HG03159 (cell line): ENCODE results near the gene DUSP1.
"Not testable (repeated sequence)": the region's sequence is repeated elsewhere in the genome, so short reads cannot be mapped to it uniquely, and the experiment has no call there.

ENCODE experiments used
- ATAC-seq: cut with Tn5 transposase; IDR thresholded peaks from one replicate; pipeline ENCODE4 v1.9.1; 2021; ENCODE audit warnings: mild to moderate bottlenecking, moderate library complexity; ENCODE audit not compliant: unreplicated experiment

DUSP1 gene

DNA sequence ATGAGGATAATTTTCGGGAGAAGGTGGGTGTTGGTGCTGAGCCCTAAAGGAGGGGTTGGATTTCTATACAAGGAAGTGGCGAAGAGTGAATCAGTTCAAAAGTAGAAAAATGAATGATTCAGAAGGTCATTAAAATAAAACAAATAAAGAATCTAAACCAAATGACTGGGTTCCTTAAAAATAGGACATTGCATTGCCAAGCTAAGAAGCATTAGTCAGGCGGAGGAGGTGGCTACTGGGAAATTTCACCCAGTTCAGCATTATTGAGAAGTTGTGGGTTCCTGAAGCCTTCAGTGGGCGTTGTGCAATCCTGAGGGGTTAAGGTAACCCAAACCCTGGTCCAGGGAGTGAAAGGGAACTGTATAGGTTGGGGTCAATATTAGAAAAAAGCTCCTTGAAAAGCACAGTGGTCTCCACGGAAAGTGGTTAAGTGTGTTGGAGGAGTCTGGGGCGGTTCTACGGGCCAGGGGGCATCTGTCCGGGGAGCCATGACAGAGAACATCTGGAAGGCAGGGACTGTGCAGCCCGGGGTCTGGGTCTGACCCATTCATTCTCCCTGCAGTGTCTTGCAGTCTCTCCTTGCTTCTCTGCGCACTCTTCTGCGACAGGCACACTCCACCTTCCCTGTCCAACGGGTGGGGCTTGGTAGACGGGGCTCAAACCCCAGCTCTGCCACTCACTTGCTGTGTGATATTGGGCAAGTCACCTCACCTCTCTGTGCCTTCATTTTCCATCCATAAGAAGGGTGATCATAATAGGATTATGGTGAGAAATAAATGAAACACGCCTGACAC, 27.6 kb upstream of the DUSP1 start:
- ATAC-seq = no peak

DNA sequence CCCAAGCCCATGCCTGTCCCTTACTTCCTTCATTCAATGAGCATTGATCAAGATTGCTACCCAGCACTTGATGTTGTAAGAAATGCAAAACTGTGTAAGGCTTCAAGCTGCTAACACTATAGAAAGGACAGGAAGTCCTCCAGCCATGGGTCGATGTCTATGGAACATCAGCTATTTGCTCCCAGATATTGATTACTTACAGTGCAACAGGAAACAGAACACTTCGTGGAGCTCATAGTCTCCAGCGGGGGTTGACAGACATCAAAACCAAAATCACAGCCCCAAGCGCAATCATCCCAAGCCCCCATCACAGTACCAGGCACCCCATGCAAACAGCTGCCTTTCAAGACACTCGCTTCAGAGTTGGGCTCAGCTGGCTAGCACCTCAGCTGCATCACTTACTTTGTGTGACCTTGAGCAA, 26.8 kb upstream of the DUSP1 start:
- no peak for ATAC-seq

DNA sequence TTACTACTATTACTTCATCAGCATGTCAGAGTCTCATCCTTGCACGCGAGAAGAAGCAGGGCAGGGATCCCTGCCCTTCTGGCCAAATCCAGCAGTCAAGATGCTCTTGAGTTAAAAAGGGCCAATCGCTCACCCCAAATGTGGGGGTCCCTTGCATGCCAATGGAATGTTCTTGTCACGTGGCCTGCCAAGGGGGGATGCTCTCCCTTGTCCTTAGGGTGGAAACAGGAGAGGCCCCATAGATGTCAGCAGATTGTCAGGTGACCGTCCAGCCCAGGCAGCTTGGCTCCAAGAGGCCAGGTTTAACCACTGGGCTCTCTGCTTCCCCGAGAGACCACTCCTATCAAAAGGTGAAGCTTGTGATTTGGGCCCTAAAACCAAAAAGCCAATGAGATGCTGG, 25.3 kb upstream of the DUSP1 start:
- ATAC-seq = no peak

DNA sequence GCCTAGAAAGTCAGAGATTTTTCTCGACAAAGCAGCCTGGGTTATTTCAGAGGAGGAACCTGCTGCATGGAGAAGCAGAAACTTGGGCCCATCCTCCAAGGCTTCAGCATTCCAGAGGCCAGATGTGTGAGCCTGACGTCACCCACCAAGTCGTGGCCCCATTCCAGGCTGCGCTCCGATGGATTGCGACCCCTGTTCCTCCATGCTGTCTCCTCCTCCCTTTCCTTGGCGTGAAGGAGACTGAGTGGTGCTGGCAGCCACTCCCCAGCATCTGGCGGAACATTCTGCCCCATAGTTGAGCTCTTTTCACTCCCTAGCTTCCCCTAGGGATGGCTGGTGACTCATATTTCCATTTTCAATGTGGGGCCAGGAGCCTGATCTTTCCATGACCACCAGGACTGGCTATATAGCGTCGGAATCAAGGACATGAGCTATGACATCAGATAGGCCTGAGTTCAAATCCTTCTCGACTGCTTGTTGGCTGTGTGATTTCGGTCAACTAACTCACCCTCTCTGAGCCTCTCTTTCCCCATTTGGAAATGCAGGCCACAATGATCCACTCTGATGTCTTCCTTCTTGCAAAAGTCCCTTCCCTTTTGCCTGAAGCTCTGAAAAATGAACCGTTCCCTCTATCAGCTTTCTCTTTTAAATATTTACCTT, 24.5 kb upstream of the DUSP1 start:
- no peak for ATAC-seq

DNA sequence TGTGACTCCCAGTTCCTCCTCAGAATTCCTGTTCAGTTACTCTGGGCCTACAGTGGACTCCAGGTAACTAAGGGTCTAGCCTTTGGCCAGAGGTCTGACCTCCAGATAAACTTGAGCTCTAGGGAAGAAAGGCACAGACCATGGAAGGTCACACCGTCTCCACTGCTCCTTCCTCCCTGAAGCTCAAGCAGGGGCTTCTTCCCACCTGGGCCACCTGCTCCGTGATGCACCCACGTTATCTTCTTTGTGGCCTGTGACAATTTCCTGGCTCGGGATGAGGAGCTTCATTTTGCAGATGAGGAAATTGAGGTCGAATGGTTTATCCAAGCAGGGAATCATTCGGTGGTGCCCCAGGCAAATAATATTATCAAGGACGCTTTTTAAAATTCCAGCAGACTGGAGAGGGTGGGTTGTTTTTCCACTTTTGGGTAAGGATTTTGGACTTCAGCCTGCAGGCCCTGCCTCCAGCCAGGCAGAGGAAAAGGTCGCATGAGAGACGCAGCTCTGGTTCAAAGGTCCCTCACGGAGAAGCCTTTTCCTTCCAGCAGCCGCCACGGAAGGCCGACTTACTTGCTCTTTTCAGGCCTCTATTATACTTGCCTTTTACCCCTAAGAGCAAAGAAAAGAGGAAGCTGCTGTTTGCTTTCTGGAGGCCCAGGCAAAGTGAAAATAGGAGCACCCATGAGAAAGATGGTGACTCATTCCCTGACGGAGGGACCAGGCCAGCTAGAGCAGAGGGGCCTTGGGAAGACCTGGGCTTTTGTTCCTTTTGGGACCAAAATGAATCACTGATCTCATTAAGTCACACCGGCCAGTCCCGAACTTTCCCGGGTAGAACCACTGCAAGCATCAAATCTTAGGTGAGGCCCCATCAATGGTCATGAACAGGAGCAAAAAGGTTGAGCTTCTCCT, 22.8 kb upstream of the DUSP1 start:
- ATAC-seq = no peak

DNA sequence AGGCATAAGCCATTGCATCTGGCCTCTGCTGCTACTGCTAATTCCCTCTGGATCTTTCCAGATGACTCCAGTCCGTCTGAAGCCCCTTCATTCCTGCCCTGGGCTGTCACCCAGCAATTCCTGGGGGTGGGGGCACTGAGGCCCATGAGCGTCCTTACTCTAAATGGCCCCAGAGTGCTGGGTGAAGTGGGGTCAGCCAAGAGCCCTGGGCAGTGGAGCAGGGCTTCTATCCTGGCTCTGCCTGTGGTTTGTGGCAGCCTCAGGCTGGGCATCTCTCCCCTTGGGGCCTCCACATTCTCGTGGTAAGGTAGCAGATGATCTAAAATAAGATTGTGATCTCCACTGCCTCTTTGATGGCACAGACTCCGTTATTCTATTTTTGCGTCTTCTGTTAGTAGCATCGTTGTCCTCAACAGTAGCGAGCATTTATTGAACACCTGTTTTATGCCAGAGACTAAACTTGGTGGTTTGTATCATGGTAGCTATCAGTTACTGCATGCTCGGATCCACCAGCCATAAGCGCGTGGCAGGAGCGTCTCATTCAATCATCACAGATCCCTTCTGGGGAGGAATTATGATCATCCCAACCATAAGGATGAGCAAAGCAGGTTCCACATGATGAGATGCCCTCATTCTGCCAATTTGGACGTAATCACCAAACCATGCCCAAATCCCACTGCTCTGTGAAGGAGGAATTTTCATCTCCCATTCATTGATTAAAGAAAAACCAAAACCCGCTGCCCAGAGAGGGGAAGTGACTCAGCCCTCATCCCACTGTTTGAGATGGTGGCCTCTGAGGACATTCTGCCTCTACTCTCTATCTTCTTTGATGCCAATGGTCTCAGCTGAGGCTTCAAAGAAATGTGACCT, 21.9 kb upstream of the DUSP1 start:
- ATAC-seq = no peak

DNA sequence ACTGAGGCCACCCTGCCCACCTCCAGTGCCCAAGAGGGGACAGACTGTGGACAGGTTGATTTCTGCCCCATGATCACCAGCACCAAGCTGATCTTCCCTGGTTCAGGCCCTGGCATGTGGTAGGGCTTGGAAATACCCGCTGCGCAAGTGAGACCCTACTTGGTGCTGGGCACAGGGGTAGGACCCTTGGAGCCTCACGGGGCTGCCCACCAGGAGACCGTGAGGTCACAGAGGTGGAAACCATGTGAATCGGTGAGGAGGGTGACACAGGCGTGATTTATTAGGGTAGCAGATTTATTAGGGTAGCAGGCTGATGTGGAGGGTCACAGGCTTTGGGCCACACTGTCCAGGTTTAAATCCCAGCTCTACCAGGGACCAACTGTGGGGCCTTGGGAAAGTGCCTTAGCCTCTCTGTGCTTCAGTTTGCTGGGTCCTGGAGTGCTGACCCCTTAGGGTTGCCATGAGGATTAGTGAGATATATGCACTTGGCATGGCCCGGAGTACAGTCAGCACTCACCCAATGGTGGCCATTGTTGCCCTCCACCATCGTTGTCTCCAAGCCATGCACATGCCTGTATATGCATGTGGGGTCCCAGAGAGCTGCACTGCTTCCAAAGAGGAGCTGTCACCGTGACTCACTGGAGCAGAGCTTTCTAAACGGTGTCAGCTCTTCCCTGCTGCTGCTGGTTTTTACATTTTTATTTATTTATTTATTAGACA, 20.9 kb upstream of the DUSP1 start:
- ATAC-seq = no peak

DNA sequence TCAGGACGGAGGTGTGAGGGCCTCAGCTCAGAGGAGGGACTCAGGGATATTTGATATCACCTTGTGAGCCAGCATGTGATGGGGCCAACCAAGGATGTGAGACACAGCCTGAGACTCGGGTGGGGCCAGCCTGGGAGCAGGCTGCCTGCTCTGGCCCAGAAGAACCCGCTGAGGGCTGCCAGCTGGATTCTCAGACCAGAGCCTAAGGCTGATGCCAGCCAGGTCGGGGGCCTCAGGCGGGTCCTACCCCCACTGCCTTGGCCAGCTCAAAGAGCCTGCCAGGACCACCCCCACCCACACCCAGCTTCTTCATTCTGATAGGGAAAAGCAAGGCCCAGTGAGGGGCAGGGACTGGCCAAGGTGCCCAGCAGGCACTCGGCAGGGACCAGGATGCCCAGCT, 20.3 kb upstream of the DUSP1 start:
- no peak for ATAC-seq

DNA sequence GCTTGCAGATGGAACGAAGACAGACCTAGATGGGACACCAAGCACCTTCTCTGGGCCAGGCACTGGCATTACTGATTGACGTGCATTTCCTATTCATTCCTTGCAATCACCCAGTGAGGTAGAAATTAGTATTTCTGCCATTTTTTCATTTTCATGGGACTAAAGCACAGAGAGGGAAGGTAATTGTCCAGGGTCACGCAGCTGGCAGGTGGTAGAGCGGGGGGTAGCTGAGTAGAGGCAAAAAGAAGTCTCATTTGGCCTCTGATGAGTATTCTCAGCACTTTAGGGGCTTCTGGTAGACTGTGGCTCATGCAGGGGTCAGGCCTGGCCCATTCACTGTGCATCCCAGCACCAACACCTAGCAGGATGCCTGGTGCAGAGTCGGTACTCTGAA, 19.5 kb upstream of the DUSP1 start:
- ATAC-seq = no peak

DNA sequence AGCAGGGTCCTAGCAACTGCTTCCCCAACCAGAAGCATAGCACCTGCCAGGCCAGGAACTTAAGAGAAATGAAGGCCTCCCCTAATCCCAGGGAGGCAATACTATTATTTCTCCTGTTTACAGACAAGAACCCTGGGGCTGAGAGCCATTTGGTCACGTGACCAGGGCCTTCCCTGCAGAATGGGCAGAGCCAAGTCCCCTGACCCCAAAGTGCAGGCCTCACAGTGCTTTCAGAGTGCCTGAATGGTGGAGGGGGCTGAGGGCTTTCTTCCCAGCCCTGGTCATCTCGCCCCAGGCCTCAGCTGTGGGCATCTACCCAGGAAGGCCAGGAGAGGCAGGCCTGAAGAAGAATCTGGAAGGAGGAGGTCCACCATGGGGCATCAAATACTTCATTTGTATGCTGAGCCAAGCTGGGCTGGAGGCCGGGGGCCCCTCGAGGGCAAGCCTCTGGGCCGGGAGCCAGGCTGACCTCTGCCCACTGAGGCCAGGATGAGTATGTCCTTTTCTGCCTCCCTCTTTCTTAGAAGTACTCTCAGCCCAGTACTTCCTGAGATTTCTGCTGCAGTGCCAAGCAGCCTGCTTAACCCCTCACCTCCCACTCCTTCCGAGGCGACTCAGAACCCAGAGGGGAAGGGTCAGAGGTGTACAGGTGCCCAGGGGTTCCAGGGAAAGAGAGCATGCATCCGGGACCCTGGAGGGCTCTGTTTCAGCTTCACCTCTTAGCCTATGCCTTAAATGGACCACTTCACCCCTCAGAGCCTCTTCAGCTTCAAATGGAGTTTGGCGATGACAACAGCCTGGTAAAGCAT, 18.9 kb upstream of the DUSP1 start:
- no peak for ATAC-seq

DNA sequence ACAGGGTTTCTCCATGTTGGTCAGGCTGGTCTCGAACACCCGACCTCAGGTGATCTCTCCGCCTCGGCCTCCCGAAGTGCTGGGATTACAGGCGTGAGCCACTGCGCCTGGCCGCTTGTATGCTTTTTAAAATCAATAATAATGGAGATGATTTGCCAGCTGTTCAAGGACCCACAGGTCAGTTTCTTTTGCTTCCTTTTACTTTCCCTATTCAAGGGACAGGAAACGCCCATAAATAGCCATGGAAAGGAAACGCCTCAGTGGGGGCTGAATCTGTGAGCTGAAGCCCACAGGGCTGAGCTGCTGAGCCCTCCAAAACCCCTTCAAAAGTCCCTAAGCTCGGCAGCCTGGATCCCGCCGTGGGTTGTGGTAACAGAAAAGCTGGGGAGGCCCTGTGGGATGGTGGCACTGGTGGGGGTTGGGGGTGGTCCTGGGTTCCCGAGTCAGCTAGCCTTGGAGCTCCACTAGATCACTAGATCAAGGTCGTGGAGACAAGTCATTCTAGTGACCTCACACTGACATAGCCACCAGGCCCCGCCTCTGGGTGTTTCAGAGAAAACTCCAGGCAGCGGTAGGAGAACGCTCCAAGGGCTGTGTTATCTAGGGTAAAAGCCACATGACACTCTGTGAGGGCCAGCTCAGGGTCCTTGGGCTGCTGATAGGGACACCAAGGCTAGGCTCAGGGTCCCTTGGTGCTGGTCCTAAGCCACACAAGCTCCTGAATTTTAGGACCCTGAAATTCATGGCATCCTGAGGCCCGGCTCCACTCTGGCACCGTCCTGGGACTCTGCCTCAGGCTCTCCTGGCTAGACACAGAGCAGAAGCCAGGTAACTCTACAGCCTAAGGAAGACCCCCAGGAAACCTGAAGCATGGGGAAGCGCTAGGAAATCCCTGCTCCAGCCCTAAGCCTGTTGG, 18.0 kb upstream of the DUSP1 start:
- ATAC-seq = no peak

DNA sequence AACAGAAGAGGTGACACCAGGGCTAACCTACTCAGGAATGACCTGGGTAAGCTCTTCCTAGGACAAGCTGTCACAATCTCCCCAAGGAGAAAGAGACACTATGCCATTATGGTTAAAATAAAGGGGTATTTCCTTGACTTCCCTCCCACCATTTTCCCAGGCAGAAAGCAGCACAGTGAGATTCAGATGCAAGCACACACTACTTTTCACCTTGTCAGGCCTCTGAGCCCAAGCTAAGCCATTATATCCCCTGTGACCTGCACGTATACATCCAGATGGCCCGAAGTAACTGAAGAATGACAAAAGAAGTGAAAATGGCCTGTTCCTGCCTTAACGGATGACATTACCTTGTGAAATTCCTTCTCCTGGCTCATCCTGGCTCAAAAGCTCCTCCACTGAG, 16.5 kb upstream of the DUSP1 start:
- not testable (repeated sequence) for ATAC-seq

DNA sequence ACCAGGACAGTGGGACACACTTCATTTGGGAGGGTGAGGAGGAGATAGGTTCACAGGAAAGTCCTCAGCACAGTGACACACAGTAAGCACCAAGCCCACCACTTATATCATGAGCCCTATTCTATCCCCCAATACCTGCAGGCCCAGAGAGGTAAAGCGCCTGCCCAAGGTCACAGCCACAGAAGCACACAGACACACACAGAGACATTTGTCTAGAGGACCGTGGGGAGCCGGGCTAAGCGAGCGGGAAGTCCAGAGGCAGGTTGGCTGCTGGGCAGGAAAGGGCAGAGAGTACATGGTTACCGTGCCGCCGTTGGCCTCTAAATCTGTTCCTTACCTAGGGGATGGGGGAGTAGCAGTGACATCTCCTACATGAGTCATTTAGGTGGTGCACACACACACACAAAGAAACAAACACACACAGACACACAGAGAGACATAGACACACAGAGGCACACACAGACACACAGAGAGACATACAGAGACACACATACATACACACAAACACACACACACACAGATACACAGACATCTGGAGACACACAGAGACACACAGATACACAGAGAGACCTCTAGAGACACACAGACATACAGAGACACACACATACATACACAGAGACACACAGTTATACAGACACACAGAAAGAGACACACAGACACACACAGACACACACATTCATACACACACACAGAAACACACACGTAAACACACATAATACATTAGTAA, 15.9 kb upstream of the DUSP1 start:
- no peak for ATAC-seq

DNA sequence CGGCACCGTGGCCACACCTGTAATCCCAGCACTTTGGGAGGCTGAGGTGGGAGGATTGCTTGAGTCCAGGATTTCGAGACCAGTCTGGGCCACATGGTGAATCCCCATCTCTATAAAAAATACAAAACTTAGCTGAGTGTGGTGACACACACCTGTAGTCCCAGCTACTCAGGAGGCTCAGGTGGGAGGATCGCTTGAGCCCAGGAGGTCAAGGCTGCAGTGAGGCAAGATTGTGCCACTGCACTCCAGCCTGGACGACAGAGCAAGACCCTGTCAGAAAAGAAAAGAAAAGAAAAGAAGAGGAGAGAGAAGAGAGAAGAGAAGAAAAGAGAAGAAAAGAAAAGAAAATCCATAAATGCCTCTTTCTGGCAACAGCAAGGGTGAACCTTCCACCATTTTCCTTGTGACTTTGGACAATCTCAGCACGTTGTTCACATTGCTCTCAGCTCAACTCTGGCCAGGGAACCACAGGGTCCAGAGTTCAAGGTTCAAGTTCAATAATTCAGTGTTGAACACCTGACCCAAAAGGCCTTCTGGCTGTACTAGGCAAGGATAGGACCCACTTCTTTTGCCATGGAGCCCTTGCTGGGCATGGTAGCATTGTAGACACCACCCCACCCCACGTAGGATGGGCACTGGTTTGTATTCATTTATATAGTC, 14.6 kb upstream of the DUSP1 start:
- no peak for ATAC-seq

DNA sequence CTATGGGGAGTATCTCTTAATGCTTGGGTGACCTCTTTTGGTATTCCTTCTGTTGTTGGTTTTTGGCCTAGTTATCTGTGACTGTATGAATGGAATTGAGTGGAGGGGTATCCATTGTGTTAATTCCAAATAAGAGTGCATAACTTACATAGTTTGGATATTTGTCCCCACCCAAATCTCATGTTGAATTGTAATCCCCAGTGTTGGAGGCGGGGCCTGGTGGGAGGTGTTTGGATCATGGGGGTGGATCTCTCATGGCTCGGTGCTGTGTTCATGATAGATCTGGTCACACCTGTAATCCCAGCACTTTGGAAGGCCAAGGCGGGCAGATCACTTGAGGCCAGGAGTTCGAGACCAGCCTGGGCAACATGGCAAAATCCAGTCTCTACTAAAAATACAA, 13.2 kb upstream of the DUSP1 start:
- ATAC-seq = not testable (repeated sequence)

DNA sequence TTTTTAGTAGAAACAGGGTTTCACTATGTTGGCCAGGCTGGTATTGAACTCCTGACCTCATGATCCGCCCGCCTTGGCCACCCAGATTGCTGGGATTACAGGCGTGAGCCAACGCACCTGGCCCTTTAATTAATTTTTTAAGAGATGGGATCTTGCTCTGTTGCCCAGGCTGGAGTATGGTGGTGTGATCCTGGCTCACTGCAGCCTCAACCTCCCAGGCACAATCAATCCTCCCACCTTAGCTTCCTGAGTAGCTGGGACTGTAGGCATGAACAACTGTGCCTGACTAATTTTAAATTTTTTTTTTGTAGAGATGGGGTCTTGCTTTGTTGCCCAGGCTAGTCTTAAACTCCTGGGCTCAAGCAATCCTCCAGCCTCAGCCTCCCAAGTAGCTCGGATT, 12.3 kb upstream of the DUSP1 start:
- not testable (repeated sequence) for ATAC-seq
